ENCODE results near the gene NCAPG2.
"Not testable (repeated sequence)": the region's sequence is repeated elsewhere in the genome, so short reads cannot be mapped to it uniquely, and the experiment has no call there.

NCAPG2 gene

GRCh38 chr7:158645842-158646241 is 58.8 kb downstream of the NCAPG2 start:
- DNase-seq (ENCODE audit: insufficient read length, low spot score) (no peak), FAIRE-seq (no peak)

GRCh38 chr7:158642149-158642548 is 62.5 kb downstream of the NCAPG2 start:
- FAIRE-seq (no peak), DNase-seq (ENCODE audit: insufficient read length, low spot score) (no peak)

GRCh38 chr7:158638001-158638400 is 66.6 kb downstream of the NCAPG2 start:
- no peak for DNase-seq (ENCODE audit: insufficient read length, low spot score)
- no peak for FAIRE-seq

- DNase-seq (ENCODE audit: insufficient read length, low spot score) (no peak), FAIRE-seq (no peak)
Observed at GRCh38 chr7:158633055-158633956, 71.3 kb downstream of the NCAPG2 start.

GRCh38 chr7:158631574-158632195 is 72.9 kb downstream of the NCAPG2 start:
- no peak for FAIRE-seq

GRCh38 chr7:158626289-158626688 is 78.3 kb downstream of the NCAPG2 start:
- FAIRE-seq; DNase-seq (ENCODE audit: insufficient read length, low spot score): not testable (repeated sequence)

More at GRCh38 chr7:158631574-158632195, 72.9 kb downstream of the NCAPG2 start:
- no peak for DNase-seq (ENCODE audit: insufficient read length, low spot score)

GRCh38 chr7:158623241-158623640 is 81.4 kb downstream of the NCAPG2 start:
- DNase-seq (ENCODE audit: insufficient read length, low spot score) (no peak), FAIRE-seq (no peak)

- FAIRE-seq (no peak), DNase-seq (ENCODE audit: insufficient read length, low spot score) (no peak)
Observed at GRCh38 chr7:158620839-158621441, 83.7 kb downstream of the NCAPG2 start.

GRCh38 chr7:158620418-158620817 is 84.2 kb downstream of the NCAPG2 start:
- DNase-seq (ENCODE audit: insufficient read length, low spot score) (no peak), FAIRE-seq (no peak)

- no peak for FAIRE-seq
- no peak for DNase-seq (ENCODE audit: insufficient read length, low spot score)
Observed at GRCh38 chr7:158618745-158619140, 85.9 kb downstream of the NCAPG2 start.

- DNase-seq (ENCODE audit: insufficient read length, low spot score) (no peak), FAIRE-seq (no peak)
Observed at GRCh38 chr7:158617737-158618128, 86.9 kb downstream of the NCAPG2 start.

- DNase-seq (ENCODE audit: insufficient read length, low spot score) = no peak
- FAIRE-seq = no peak
Observed at GRCh38 chr7:158616050-158616449, 88.6 kb downstream of the NCAPG2 start.

GRCh38 chr7:158614700-158615099 is 89.9 kb downstream of the NCAPG2 start:
- DNase-seq (ENCODE audit: insufficient read length, low spot score) (no peak), FAIRE-seq (no peak)

GRCh38 chr7:158613481-158613880 is 91.1 kb downstream of the NCAPG2 start:
- no peak for DNase-seq (ENCODE audit: insufficient read length, low spot score)
- no peak for FAIRE-seq

- no peak for DNase-seq (ENCODE audit: insufficient read length, low spot score)
- FAIRE-seq = no peak
Observed at GRCh38 chr7:158612546-158612945, 92.1 kb downstream of the NCAPG2 start.

GRCh38 chr7:158611541-158611940 is 93.1 kb downstream of the NCAPG2 start:
- FAIRE-seq (no peak), DNase-seq (ENCODE audit: insufficient read length, low spot score) (no peak)

GRCh38 chr7:158609313-158609974 is 95.2 kb downstream of the NCAPG2 start:
- DNase-seq (ENCODE audit: insufficient read length, low spot score) (no peak), FAIRE-seq (no peak)

GRCh38 chr7:158607563-158607962 is 97.0 kb downstream of the NCAPG2 start:
- FAIRE-seq (no peak), DNase-seq (ENCODE audit: insufficient read length, low spot score) (no peak)

- FAIRE-seq (no peak), DNase-seq (ENCODE audit: insufficient read length, low spot score) (no peak)
Observed at GRCh38 chr7:158606671-158607424, 97.8 kb downstream of the NCAPG2 start.

- DNase-seq (ENCODE audit: insufficient read length, low spot score) = no peak
- FAIRE-seq = no peak
Observed at GRCh38 chr7:158606129-158606528, 98.5 kb downstream of the NCAPG2 start.

All from HTR-8/SVneo (cell line).